Transverse colon (tissue), 4 donors: Measurements from ENCODE around the gene LUM. TPM values are rescaled to one million over a fixed set of nuclear protein-coding genes. Genes with fewer than 3 reads are reported as not detected.

ENCODE experiments used
- DNase-seq: peaks from one replicate; pipeline ENCODE4 v3.0.0-alpha.2; 2019
- H3K27ac ChIP-seq, 4 donors: fragments of 200-600 bp; sonication (generic); 2 replicates each; pipeline ENCODE4 v1.5.1; 2016 to 2018; ENCODE audit warnings: inconsistent platforms in 4 of 4
- H3K27me3 ChIP-seq: fragments of 200-600 bp; sonication (generic); 2 replicates; pipeline ENCODE4 v1.5.1; 2017; ENCODE audit warnings: inconsistent platforms
- H3K36me3 ChIP-seq, 4 donors: fragments of 200-600 bp; sonication (generic); 2 replicates each; pipeline ENCODE4 v1.5.1; 2017 to 2019; ENCODE audit warnings: inconsistent platforms in 4 of 4
- H3K4me1 ChIP-seq, 4 donors: fragments of 200-600 bp; sonication (generic); 2 replicates each; pipeline ENCODE4 v1.5.1; 2017 to 2020; ENCODE audit warnings: inconsistent platforms in 4 of 4
- H3K4me3 ChIP-seq, 4 donors: fragments of 200-600 bp; sonication (generic); 1 replicate in 1 of 4; 2 replicates in 3 of 4; pipeline versions ENCODE4 v1.5.1 to v1.6.1; 2017 to 2019; ENCODE audit warnings: inconsistent platforms in 4 of 4
- H3K9me3 ChIP-seq, 2 donors: fragments of 200-600 bp; sonication (generic); 2 replicates each; pipeline ENCODE4 v1.5.1; 2017 to 2019; ENCODE audit warnings: inconsistent platforms in 2 of 2
- EP300 ChIP-seq: sonication (generic); formaldehyde crosslinking; IDR thresholded peaks from one replicate; pipeline ENCODE4 v1.6.1; 2017; ENCODE audit warnings: antibody characterized with exemption, low read depth
- POLR2A ChIP-seq: fragments of 450-650 bp; IDR thresholded peaks from one replicate; pipeline ENCODE4 v1.6.1; 2016; ENCODE audit warnings: antibody characterized with exemption, mild to moderate bottlenecking, moderate library complexity
- POLR2AphosphoS5 ChIP-seq, 3 donors: sonication (generic); formaldehyde crosslinking; IDR thresholded peaks; one replicate each; pipeline ENCODE4 v1.6.1; 2016; ENCODE audit warnings: antibody characterized with exemption in 3 of 3
- WGBS, 2 donors: methylation state at CpG; one replicate each; pipeline ENCODE4 v1.1.5; 2018; ENCODE audit warnings: low coverage in 1 of 2; 5-methylcytosine and 5-hydroxymethylcytosine counted together
- in situ Hi-C, 4 donors: fragments of 200-750 bp; cut with MboI; loops; one replicate each; pipeline versions ENCODE4 v1.15.0 to v1.15.1; 2017; ENCODE audit warnings: low sequenced_read_pairs in 3 of 4, low pct_ligation_motif_present in 1 of 4, low pct_unique_long_range_greater_than_20kb in 1 of 4
- intact Hi-C: fragments of 100-400 bp; cut with DNase I; formaldehyde crosslinking; loops from one replicate; pipeline ENCODE4 v1.15.1; 2023; ENCODE audit warnings: low total_unique reads
- total RNA-seq, 4 donors: library from RNA; depleted of rRNA; stranded (reverse); fragments of >200 nt; gene quantifications; one replicate each; pipeline ENCODE4 v1.1.0, GENCODE V29; 2016
- TF ChIP-seq, protein P1 (sequence below), 5 experiments: fragments of 200-600 bp in 3 of 5; fragments of 450-650 bp in 2 of 5; sonication (generic) in 3 of 5; IDR thresholded peaks; 1 replicate in 2 of 5; 2 replicates in 3 of 5; pipeline ENCODE4 v1.5.1; 2016 to 2017; ENCODE audit warnings: antibody characterized with exemption in 5 of 5, inconsistent platforms in 3 of 5, mild to moderate bottlenecking in 2 of 5, moderate library complexity in 1 of 5

The LUM gene
- total RNA-seq, 4 donors from 2014 or later: 13.8 to 43.3 (median 31.5) TPM

DNA sequence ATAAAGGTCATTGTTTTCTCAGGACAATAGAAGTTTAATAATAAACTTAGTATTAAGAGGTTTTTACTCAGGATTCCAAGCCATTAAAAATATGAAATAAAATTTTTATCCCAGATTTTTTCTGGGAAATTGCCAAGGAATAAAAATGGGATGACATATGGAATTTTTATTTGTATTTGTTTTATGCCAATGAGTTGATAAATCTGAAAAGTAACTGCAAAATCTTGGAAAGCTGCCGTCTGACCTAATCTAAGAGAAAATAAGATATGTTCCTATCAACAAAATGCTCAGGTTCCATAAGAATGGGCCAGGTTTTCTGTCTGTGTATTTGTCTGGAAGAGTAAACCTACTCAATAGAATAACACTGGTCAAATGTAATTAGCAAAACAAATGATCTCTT is 31.3 kb downstream of the LUM start:
- no peaks in the 10 kb centered on the region for H3K4me1 ChIP-seq
- H3K4me3 ChIP-seq: no peak overlapping the region
- intact Hi-C loops (no loop called here), in situ Hi-C loops (no loop called here)
- no peaks in the 10 kb centered on the region for H3K9me3 ChIP-seq
- WGBS, 2 donors: 71 to 85% methylated on average over 1 of the region's 1 CpG
- TF ChIP-seq POLR2A (no peak), POLR2AphosphoS5 (IDR thresholded peaks at IDR 0.05) (no peak), EP300 (no peak)
- TF ChIP-seq, protein P1, sequence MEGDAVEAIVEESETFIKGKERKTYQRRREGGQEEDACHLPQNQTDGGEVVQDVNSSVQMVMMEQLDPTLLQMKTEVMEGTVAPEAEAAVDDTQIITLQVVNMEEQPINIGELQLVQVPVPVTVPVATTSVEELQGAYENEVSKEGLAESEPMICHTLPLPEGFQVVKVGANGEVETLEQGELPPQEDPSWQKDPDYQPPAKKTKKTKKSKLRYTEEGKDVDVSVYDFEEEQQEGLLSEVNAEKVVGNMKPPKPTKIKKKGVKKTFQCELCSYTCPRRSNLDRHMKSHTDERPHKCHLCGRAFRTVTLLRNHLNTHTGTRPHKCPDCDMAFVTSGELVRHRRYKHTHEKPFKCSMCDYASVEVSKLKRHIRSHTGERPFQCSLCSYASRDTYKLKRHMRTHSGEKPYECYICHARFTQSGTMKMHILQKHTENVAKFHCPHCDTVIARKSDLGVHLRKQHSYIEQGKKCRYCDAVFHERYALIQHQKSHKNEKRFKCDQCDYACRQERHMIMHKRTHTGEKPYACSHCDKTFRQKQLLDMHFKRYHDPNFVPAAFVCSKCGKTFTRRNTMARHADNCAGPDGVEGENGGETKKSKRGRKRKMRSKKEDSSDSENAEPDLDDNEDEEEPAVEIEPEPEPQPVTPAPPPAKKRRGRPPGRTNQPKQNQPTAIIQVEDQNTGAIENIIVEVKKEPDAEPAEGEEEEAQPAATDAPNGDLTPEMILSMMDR (IDR thresholded peaks at IDR 0.05): no peak
- no peak overlapping the region for H3K27ac ChIP-seq
- DNase-seq: no peak
- H3K36me3 ChIP-seq: no peaks in the 10 kb centered on the region
- no peaks in the 10 kb centered on the region for H3K27me3 ChIP-seq

DNA sequence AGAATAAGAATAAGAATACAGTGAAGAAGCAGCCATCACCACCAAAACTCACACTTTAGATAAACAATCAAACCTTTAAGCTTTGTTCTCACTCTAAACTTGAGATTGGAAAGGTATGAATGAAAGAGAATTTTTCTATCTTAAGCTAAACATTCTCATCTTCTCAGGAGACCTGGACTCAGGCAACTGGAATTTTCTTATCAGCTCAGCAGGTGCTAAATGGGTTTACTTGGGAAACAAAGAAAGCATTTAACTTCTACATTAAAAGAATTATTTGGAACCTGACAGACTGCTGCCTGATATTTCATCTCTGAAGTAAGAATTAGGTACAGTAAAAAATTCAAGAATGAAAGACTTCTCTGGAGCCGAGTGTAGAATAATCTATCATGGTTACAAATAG is 32.8 kb downstream of the LUM start:
- Histone ChIP-seq H3K27ac (no peak overlapping the region), H3K27me3 (no peaks in the 10 kb centered on the region), H3K36me3 (no peaks in the 10 kb centered on the region), H3K4me1 (peaks cover 0 to 4% (median 0%) of the 10 kb centered on the region in 4 donors), H3K4me3 (no peak overlapping the region), H3K9me3 (no peaks in the 10 kb centered on the region)
- TF ChIP-seq, protein P1 (IDR thresholded peaks at IDR 0.05): no peak
- TF ChIP-seq EP300: no peak
- TF ChIP-seq POLR2A: no peak
- TF ChIP-seq POLR2AphosphoS5 (IDR thresholded peaks at IDR 0.05): no peak
- no peak for DNase-seq
- in situ Hi-C loops: no loop called here
- WGBS, 2 donors: 43 to 58% methylated on average over 1 of the region's 1 CpG
- intact Hi-C loops: no loop called here

DNA sequence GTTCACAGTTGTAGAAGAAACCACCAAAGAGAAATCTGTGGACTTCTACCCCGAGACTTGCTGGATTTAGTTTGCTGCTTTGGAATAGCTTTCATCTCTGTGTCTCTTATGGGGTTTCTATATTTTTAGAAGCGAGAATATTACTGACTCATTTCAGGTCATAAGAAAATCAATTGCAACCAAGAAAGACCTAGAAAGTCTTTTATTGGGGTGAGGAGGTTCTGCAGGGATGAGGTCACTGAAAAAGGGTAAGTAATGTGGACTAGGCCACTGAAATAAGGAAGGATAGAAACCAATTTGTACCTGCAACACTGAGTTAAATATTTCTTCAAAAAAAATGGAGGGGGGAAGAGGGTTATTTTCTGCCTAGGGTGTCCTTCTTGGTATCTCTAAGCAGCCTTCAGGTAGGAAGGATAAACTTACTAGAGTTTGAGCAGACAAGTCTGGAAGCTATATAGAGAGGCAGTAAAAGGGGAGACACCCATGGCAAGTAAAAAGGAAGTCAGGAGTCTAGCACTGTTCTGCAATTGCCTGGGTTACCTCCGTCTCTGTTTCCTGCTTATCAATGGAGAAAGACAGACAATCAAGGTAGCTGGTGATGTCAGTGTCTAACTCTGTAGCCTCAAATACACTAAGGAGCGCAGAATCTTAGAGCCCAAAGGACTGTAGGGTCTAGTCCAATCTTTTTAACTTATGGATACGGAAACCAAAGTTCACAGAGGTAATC is 33.9 kb downstream of the LUM start:
- no peaks in the 10 kb centered on the region for H3K9me3 ChIP-seq
- in situ Hi-C loops: no loop called here
- no peak overlapping the region for H3K4me3 ChIP-seq
- no peak overlapping the region for H3K27ac ChIP-seq
- no peaks in the 10 kb centered on the region for H3K27me3 ChIP-seq
- intact Hi-C loops: no loop called here
- no peak for DNase-seq
- TF ChIP-seq, protein P1 (IDR thresholded peaks at IDR 0.05): no peak
- no peak for TF ChIP-seq EP300
- 74 to 81% methylated on average over 5 of the region's 5 CpGs for WGBS, 2 donors
- no peaks in the 10 kb centered on the region for H3K36me3 ChIP-seq
- peaks cover 0 to 4% (median 0%) of the 10 kb centered on the region in 4 donors for H3K4me1 ChIP-seq

DNA sequence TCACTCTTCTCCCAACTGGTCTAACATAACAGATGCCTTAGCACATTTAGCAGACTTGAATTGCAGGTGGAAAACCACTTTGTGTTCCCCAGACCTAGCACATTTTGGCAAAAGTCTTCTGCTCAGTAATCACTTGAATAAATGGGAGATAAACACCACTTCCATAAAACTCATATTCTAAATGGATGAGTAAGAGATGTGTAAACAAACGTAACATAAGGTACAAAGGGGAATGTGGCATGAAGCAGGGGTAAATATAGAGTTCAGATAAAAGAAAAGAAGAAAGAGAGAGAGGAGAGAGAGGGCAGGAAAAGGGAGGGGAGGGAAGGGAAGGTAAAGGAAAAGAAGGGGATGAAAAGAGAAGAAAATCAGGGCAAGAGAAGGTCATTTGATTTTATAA is 36.4 kb downstream of the LUM start:
- intact Hi-C loops (no loop called here), in situ Hi-C loops (no loop called here)
- H3K36me3 ChIP-seq: no peaks in the 10 kb centered on the region
- WGBS, 2 donors: 20% methylated on average over 1 of the region's 1 CpG; no CpG with 5 or more reads in 1 of the 2 donors
- TF ChIP-seq EP300 (no peak), POLR2A (no peak)
- TF ChIP-seq, protein P1 (IDR thresholded peaks at IDR 0.05): no peak
- H3K9me3 ChIP-seq: no peaks in the 10 kb centered on the region
- DNase-seq: no peak
- no peaks in the 10 kb centered on the region for H3K27me3 ChIP-seq
- H3K27ac ChIP-seq: no peak overlapping the region
- H3K4me3 ChIP-seq: no peak overlapping the region
- H3K4me1 ChIP-seq: peaks cover 0 to 4% (median 0%) of the 10 kb centered on the region in 4 donors
